Hematopoietic multipotent progenitor cell treated with erythropoietin and hydrocortisone succinate and interleukin-3 and kit ligand, for 15 days (in vitro differentiated cells): Measurements from ENCODE around the gene RGS1.
"Not testable (repeated sequence)": the region's sequence is repeated elsewhere in the genome, so short reads cannot be mapped to it uniquely, and the experiment has no call there.

ENCODE experiments used
- DNase-seq: peaks from one replicate; pipeline ENCODE4 v3.0.0-alpha.2; 2015; ENCODE audit warnings: low spot score

The RGS1 gene

GRCh38 chr1:192575499-192576189 lies at the start of gene RGS1:
TSS of gene RGS1 (plus strand) at chr1:192575773. CDS start at chr1:192575793, 20 bp downstream.
- DNase-seq: no peak

- DNase-seq: no peak
These were observed 48.3 kb upstream of the RGS1 start for GRCh38 chr1:192527111-192527795.

GRCh38 chr1:192527950-192528349 lies 47.6 kb upstream of the RGS1 start:
- no peak for DNase-seq

- DNase-seq: no peak
These were observed 46.4 kb upstream of the RGS1 start for GRCh38 chr1:192529031-192529755.

GRCh38 chr1:192529811-192530210 lies 45.8 kb upstream of the RGS1 start:
- no peak for DNase-seq

- DNase-seq: no peak
These were observed 45.3 kb upstream of the RGS1 start for GRCh38 chr1:192530254-192530653.

- not testable (repeated sequence) for DNase-seq
These were observed 44.4 kb upstream of the RGS1 start for GRCh38 chr1:192531037-192531703.

GRCh38 chr1:192534666-192535065 lies 40.9 kb upstream of the RGS1 start:
- no peak for DNase-seq

- no peak for DNase-seq
These were observed 39.5 kb upstream of the RGS1 start for GRCh38 chr1:192535916-192536664.

GRCh38 chr1:192538407-192539296 lies 36.9 kb upstream of the RGS1 start:
- no peak for DNase-seq

GRCh38 chr1:192539297-192540092 lies 36.1 kb upstream of the RGS1 start:
- no peak for DNase-seq

GRCh38 chr1:192543445-192543844 lies 32.1 kb upstream of the RGS1 start:
- no peak for DNase-seq

- no peak for DNase-seq
These were observed 29.6 kb upstream of the RGS1 start for GRCh38 chr1:192545896-192546521.

- no peak for DNase-seq
These were observed 28.9 kb upstream of the RGS1 start for GRCh38 chr1:192546596-192547190.

- DNase-seq: no peak
These were observed 28.1 kb upstream of the RGS1 start for GRCh38 chr1:192547501-192547900.

- DNase-seq: no peak
These were observed 25.6 kb upstream of the RGS1 start for GRCh38 chr1:192549937-192550336.

GRCh38 chr1:192550922-192551534 lies 24.5 kb upstream of the RGS1 start:
- DNase-seq: no peak

- DNase-seq: no peak
These were observed 22.8 kb upstream of the RGS1 start for GRCh38 chr1:192552760-192553191.
